PC-9 (cell line): ENCODE results near the gene HBP1.

ENCODE experiments used
- CTCF ChIP-seq: fragments of 200-600 bp; sonication (generic); conservative IDR thresholded peaks from 2 replicates; pipeline ENCODE4 v1.6.1; 2017; ENCODE audit warnings: mixed run types, antibody characterized with exemption, mild to moderate bottlenecking, moderate library complexity
- EZH2 ChIP-seq: fragments of 200-600 bp; sonication (generic); IDR thresholded peaks from 2 replicates; pipeline ENCODE4 v1.8.0; 2017; ENCODE audit warnings: antibody characterized with exemption, low read depth

- TF ChIP-seq CTCF (no peak), EZH2 (no peak)
Observed at GRCh38 chr7:107149863-107150262, 18.9 kb upstream of the HBP1 start.
